ENCODE results near the gene HMGXB3.
"Not testable (repeated sequence)": the region's sequence is repeated elsewhere in the genome, so short reads cannot be mapped to it uniquely, and the experiment has no call there.

Gene HMGXB3

GRCh38 chr5:150073086-150073625 is 72.6 kb downstream of the HMGXB3 start:
- Mint-ChIP-seq H3K27me3 (no peaks in the 10 kb centered on the region), H3K36me3 (no peaks in the 10 kb centered on the region), H3K27ac (no peak overlapping the region), H3K4me3 (no peak overlapping the region), H3K9me3 (peaks cover 4% of the 10 kb centered on the region), H3K4me1 (peaks cover 6% of the 10 kb centered on the region)
- no peak for ATAC-seq

- no peaks in the 10 kb centered on the region for H3K36me3 Mint-ChIP-seq
- H3K4me3 Mint-ChIP-seq = no peak overlapping the region
- peaks cover 2% of the 10 kb centered on the region for H3K4me1 Mint-ChIP-seq
- no peaks in the 10 kb centered on the region for H3K27me3 Mint-ChIP-seq
- ATAC-seq = no peak
- peaks cover 4% of the 10 kb centered on the region for H3K9me3 Mint-ChIP-seq
- H3K27ac Mint-ChIP-seq = no peak overlapping the region
These were observed 73.1 kb downstream of the HMGXB3 start for GRCh38 chr5:150073677-150074076.

- Mint-ChIP-seq H3K36me3 (no peaks in the 10 kb centered on the region), H3K4me3 (no peak overlapping the region), H3K27me3 (no peaks in the 10 kb centered on the region), H3K9me3 (peaks cover 4% of the 10 kb centered on the region), H3K4me1 (no peaks in the 10 kb centered on the region), H3K27ac (no peak overlapping the region)
- no peak for ATAC-seq
These were observed 74.7 kb downstream of the HMGXB3 start for GRCh38 chr5:150075233-150075632.

DNA sequence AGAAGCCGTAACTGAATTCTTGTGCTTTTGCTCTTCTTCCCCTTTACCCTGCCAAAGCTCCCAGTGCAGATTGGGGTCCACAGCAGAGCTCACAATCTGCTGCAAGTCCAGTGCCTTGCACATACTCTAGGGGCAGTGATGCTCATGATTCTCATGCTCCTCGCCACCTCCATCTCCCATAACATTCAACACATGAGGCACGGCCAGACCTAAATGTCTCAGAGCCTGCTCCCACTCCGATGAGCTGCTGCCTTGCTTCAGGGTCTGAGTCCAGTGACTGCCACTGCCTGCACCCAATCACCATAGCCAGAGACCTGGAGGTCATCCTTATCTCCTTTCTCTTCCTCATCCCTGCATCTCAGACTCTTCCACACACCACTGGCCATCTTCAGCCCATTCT is 75.3 kb downstream of the HMGXB3 start:
- Mint-ChIP-seq H3K27me3 (no peaks in the 10 kb centered on the region), H3K4me1 (peaks cover 3% of the 10 kb centered on the region), H3K36me3 (no peaks in the 10 kb centered on the region), H3K27ac (no peak overlapping the region), H3K9me3 (peaks cover 4% of the 10 kb centered on the region), H3K4me3 (no peak overlapping the region)
- no peak for ATAC-seq

DNA sequence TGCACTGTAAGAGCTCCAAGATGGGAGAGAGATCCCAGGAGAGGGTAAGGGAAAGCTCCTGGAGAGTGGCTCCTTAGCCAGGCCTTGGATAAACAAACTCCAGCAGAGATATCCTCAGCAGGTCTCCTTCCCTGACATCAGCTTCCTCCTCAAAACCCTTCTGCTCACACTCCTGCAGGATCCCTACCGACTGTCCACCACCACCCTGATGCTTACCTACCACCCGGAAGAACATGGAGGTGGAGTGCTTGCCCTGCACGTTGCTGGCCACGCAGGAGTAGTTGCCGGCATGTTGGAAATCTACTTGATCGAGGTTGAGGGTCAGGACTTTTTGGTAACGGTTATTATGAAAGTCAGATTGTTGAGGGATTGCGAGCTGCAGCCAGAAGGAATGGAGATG is 76.5 kb downstream of the HMGXB3 start:
- H3K4me3 Mint-ChIP-seq = no peak overlapping the region
- H3K27ac Mint-ChIP-seq = no peak overlapping the region
- peaks cover 4% of the 10 kb centered on the region for H3K9me3 Mint-ChIP-seq
- ATAC-seq = no peak
- no peaks in the 10 kb centered on the region for H3K36me3 Mint-ChIP-seq
- no peaks in the 10 kb centered on the region for H3K27me3 Mint-ChIP-seq
- peaks cover 15% of the 10 kb centered on the region for H3K4me1 Mint-ChIP-seq

GRCh38 chr5:150077996-150078801 is 77.7 kb downstream of the HMGXB3 start:
- H3K27ac Mint-ChIP-seq = no peak overlapping the region
- no peak overlapping the region for H3K4me3 Mint-ChIP-seq
- H3K36me3 Mint-ChIP-seq = no peaks in the 10 kb centered on the region
- no peaks in the 10 kb centered on the region for H3K27me3 Mint-ChIP-seq
- no peak for ATAC-seq
- no peaks in the 10 kb centered on the region for H3K9me3 Mint-ChIP-seq
- H3K4me1 Mint-ChIP-seq = peaks cover 27% of the 10 kb centered on the region

- Mint-ChIP-seq H3K4me1 (peaks cover 35% of the 10 kb centered on the region), H3K4me3 (no peak overlapping the region), H3K27me3 (no peaks in the 10 kb centered on the region), H3K27ac (no peak overlapping the region), H3K9me3 (no peaks in the 10 kb centered on the region), H3K36me3 (no peaks in the 10 kb centered on the region)
- no peak for ATAC-seq
These were observed 78.5 kb downstream of the HMGXB3 start for GRCh38 chr5:150078802-150079689.

- no peaks in the 10 kb centered on the region for H3K27me3 Mint-ChIP-seq
- no peak for ATAC-seq
These were observed 79.4 kb downstream of the HMGXB3 start for GRCh38 chr5:150079909-150080461.

GRCh38 chr5:150080696-150081435 is 80.3 kb downstream of the HMGXB3 start:
- no peaks in the 10 kb centered on the region for H3K36me3 Mint-ChIP-seq

More at GRCh38 chr5:150079909-150080461, 79.4 kb downstream of the HMGXB3 start:
- no peak overlapping the region for H3K4me3 Mint-ChIP-seq
- H3K27ac Mint-ChIP-seq = no peak overlapping the region
- H3K4me1 Mint-ChIP-seq = peaks cover 36% of the 10 kb centered on the region
- no peaks in the 10 kb centered on the region for H3K9me3 Mint-ChIP-seq
- H3K36me3 Mint-ChIP-seq = no peaks in the 10 kb centered on the region

GRCh38 chr5:150081541-150082283 is 81.2 kb downstream of the HMGXB3 start:
- peak; percentile 90 for ATAC-seq
- Mint-ChIP-seq H3K4me1 (peaks cover 43% of the 10 kb centered on the region), H3K27ac (peak overlapping the region; percentile 24), H3K36me3 (no peaks in the 10 kb centered on the region), H3K4me3 (peak overlapping the region; percentile 40), H3K9me3 (no peaks in the 10 kb centered on the region), H3K27me3 (peaks cover 14% of the 10 kb centered on the region)

More at GRCh38 chr5:150080696-150081435, 80.3 kb downstream of the HMGXB3 start:
- no peaks in the 10 kb centered on the region for H3K9me3 Mint-ChIP-seq
- H3K27me3 Mint-ChIP-seq = peaks cover 8% of the 10 kb centered on the region
- H3K4me1 Mint-ChIP-seq = peaks cover 43% of the 10 kb centered on the region
- ATAC-seq = no peak
- peak overlapping the region; percentile 24 for H3K27ac Mint-ChIP-seq
- H3K4me3 Mint-ChIP-seq = no peak overlapping the region

DNA sequence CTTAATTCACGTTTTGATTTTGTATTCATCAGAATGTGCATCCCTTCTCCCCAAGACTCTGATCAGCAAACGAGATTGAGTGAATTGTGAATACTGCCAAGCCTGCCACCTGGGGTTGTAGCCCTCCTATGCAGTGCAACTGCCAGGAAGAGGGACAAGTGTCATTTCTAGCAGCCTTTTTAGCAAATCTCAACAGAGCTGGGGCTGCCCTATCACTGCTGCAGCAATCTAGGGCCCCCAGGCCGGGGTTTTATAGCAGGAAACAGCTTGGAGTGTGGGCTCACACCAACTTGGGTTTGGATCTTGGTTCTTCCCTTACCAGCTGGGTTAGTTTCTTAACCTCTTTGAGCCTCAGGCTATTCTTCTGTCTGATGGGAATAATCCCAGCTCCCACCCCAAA is 81.8 kb downstream of the HMGXB3 start:
- Mint-ChIP-seq H3K4me3 (peak overlapping the region; percentile 40), H3K27me3 (peaks cover 17% of the 10 kb centered on the region), H3K36me3 (no peaks in the 10 kb centered on the region), H3K27ac (peak overlapping the region; percentile 24), H3K4me1 (peaks cover 43% of the 10 kb centered on the region), H3K9me3 (no peaks in the 10 kb centered on the region)
- ATAC-seq = peak; percentile 51

DNA sequence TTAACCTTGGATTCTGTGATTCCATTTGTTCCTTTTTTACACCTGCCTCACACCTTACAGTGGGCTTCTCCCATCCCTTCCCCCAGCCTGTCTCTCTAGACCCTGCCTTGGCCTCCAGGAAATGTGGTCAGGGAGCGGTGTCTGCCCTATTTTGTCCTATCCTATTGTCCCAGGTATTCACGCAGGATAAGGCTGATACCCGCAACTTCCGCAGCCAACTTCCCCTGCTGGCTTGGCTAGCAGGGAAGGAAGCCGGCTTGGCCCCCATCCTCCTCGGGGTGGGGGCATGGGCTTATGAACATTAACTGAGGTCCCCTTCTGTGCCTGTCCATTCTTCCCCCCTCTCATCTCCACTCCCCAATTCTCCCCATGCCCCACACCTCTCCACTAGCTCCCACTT is 82.3 kb downstream of the HMGXB3 start:
- no peak overlapping the region for H3K4me3 Mint-ChIP-seq
- peaks cover 22% of the 10 kb centered on the region for H3K27me3 Mint-ChIP-seq
- no peak for ATAC-seq
- peak overlapping the region; percentile 24 for H3K27ac Mint-ChIP-seq
- H3K9me3 Mint-ChIP-seq = no peaks in the 10 kb centered on the region
- no peaks in the 10 kb centered on the region for H3K36me3 Mint-ChIP-seq
- peaks cover 43% of the 10 kb centered on the region for H3K4me1 Mint-ChIP-seq

- ATAC-seq, H3K36me3 Mint-ChIP-seq, H3K27ac Mint-ChIP-seq, H3K9me3 Mint-ChIP-seq, H3K4me3 Mint-ChIP-seq: not testable (repeated sequence)
- H3K4me1 Mint-ChIP-seq = peaks cover 50% of the 10 kb centered on the region
- peaks cover 36% of the 10 kb centered on the region for H3K27me3 Mint-ChIP-seq
These were observed 84.2 kb downstream of the HMGXB3 start for GRCh38 chr5:150084754-150085153.

All from stimulated activated memory B cell treated with anti-CD40 and anti-IgM and Interleukin-4, amounts not matched to agents 10 μg/mL and 1 μg/mL and 100 μg/mL, for 72 hours (primary cell).